A549 treated with ZK216348 at 1 μM for 4 hours (cell line): ENCODE measurements around the gene SCARB1. TPM values are rescaled to one million over a fixed set of nuclear protein-coding genes. Genes with fewer than 3 reads are reported as not detected.

Experiments
- total RNA-seq: library from RNA; stranded (reverse); fragments of 200-300 nt; extraction: Qiagen RNA extraction; gene quantifications from 5 replicates; pipeline ENCODE4 v1.2.3, GENCODE V29; 2022; ENCODE audit warnings: low read depth

The SCARB1 gene
- 97.1 to 181 TPM (median 164 TPM) in 5 replicates for total RNA-seq

GRCh38 chr12:124863416-124864325 lies at the start of gene SCARB1:
Gene SCARB1, minus strand, starts transcription at chr12:124863864. Its CDS starts 144 bp downstream, at chr12:124863720.

Other genes with a start within 250 kb of the SCARB1 start
- 1,292 to 1,908 TPM (median 1,402 TPM) in 5 replicates for gene UBC, start 50.8 kb upstream of the SCARB1 start, total RNA-seq
- 23.5 to 45.9 TPM (median 43.1 TPM) in 5 replicates for gene DHX37, start 125.3 kb upstream of the SCARB1 start, total RNA-seq
- gene BRI3BP, start 129.8 kb upstream of the SCARB1 start, total RNA-seq, result 14.3 to 24.0 TPM (median 21.4 TPM) in 5 replicates
- gene AACS, start 201.6 kb upstream of the SCARB1 start, total RNA-seq, result 12.1 to 21.6 TPM (median 18.0 TPM) in 5 replicates